H9 (cell line): ENCODE measurements around the gene CARD11. TPM values are rescaled to one million over a fixed set of nuclear protein-coding genes. Genes with fewer than 3 reads are reported as not detected.

ENCODE experiments used
- DNase-seq: peaks from one replicate; pipeline ENCODE4 v3.0.0-alpha.2; 2017
- H2AFZ ChIP-seq: one replicate; pipeline ENCODE4 v1.6.1; 2013; ENCODE audit warnings: mild to moderate bottlenecking, low read length, control low read depth, moderate library complexity
- H2AK5ac ChIP-seq: 2 replicates; pipeline ENCODE4 v1.6.1; 2013; ENCODE audit warnings: low read length, control low read depth, mixed read lengths; ENCODE audit not compliant: insufficient read length
- H2BK120ac ChIP-seq: one replicate; pipeline ENCODE4 v1.6.1; 2013; ENCODE audit warnings: low read depth, mild to moderate bottlenecking, low read length, control low read depth, inconsistent platforms; ENCODE audit not compliant: poor library complexity, severe bottlenecking
- H2BK12ac ChIP-seq: 2 replicates; pipeline ENCODE4 v1.6.1; 2013; ENCODE audit warnings: low read length, control low read depth, mixed read lengths, low read depth; ENCODE audit not compliant: insufficient read length
- H2BK15ac ChIP-seq: 2 replicates; pipeline ENCODE4 v1.6.1; 2013; ENCODE audit warnings: low read depth, low read length, control low read depth
- H2BK20ac ChIP-seq: one replicate; pipeline ENCODE4 v1.6.1; 2013; ENCODE audit warnings: low read depth, mild to moderate bottlenecking, low read length, control low read depth, inconsistent platforms; ENCODE audit not compliant: poor library complexity, severe bottlenecking
- H2BK5ac ChIP-seq: 2 replicates; pipeline ENCODE4 v1.6.1; 2013; ENCODE audit warnings: low read length, control low read depth, mixed read lengths; ENCODE audit not compliant: insufficient read length
- H3K14ac ChIP-seq: 2 replicates; pipeline ENCODE4 v1.6.1; 2013; ENCODE audit warnings: low read length, control low read depth; ENCODE audit not compliant: insufficient read depth
- H3K18ac ChIP-seq: 2 replicates; pipeline ENCODE4 v1.6.1; 2013; ENCODE audit warnings: low read depth, mild to moderate bottlenecking, mixed read lengths, low read length, control low read depth; ENCODE audit not compliant: insufficient read length
- H3K23ac ChIP-seq: 2 replicates; pipeline ENCODE4 v1.6.1; 2013; ENCODE audit warnings: low read length, control low read depth, mixed read lengths, low read depth; ENCODE audit not compliant: insufficient read length
- H3K23me2 ChIP-seq: 2 replicates; pipeline ENCODE4 v1.6.1; 2013; ENCODE audit warnings: low read depth, mild to moderate bottlenecking, mixed read lengths, low read length, control low read depth; ENCODE audit not compliant: insufficient read length, poor library complexity, severe bottlenecking
- H3K27ac ChIP-seq: 2 replicates; pipeline ENCODE4 v1.5.1; 2013; ENCODE audit warnings: low read length, control low read depth, mixed read lengths, low read depth; ENCODE audit not compliant: insufficient read length
- H3K27me3 ChIP-seq: 2 replicates; pipeline ENCODE4 v1.6.1; 2013; ENCODE audit warnings: low read length, control low read depth, inconsistent platforms; ENCODE audit not compliant: insufficient read depth
- H3K4ac ChIP-seq: 2 replicates; pipeline ENCODE4 v1.6.1; 2013; ENCODE audit warnings: low read depth, mild to moderate bottlenecking, control low read depth, inconsistent platforms, low read length, moderate library complexity
- H3K4me1 ChIP-seq: 2 replicates; pipeline ENCODE4 v1.6.1; 2013; ENCODE audit warnings: low read length, control low read depth, inconsistent platforms; ENCODE audit not compliant: insufficient read depth
- H3K4me2 ChIP-seq: 2 replicates; pipeline ENCODE4 v1.6.1; 2013; ENCODE audit warnings: low read length, control low read depth, mixed read lengths; ENCODE audit not compliant: insufficient read length, insufficient read depth
- H3K56ac ChIP-seq: 2 replicates; pipeline ENCODE4 v1.6.1; 2013; ENCODE audit warnings: low read depth, mild to moderate bottlenecking, mixed read lengths, low read length, control low read depth; ENCODE audit not compliant: insufficient read length
- H3K79me1 ChIP-seq: 2 replicates; pipeline ENCODE4 v1.6.1; 2013; ENCODE audit warnings: low read depth, mild to moderate bottlenecking, moderate library complexity, low read length, control low read depth, inconsistent platforms; ENCODE audit not compliant: insufficient read depth, poor library complexity, severe bottlenecking
- H3K79me2 ChIP-seq: 2 replicates; pipeline ENCODE4 v1.6.1; 2013; ENCODE audit warnings: low read length, control low read depth, inconsistent platforms; ENCODE audit not compliant: insufficient read depth
- H3K9ac ChIP-seq: 2 replicates; pipeline ENCODE4 v1.6.1; 2013; ENCODE audit warnings: low read length, control low read depth, mixed read lengths; ENCODE audit not compliant: insufficient read length; ENCODE audit errors: extremely low read depth
- H3K9me3 ChIP-seq: one replicate; pipeline ENCODE4 v1.6.1; 2013; ENCODE audit warnings: low read depth, low read length, inconsistent platforms; ENCODE audit not compliant: control insufficient read depth
- H3T11ph ChIP-seq: one replicate; pipeline ENCODE4 v1.6.1; 2013; ENCODE audit warnings: mild to moderate bottlenecking, low read length, control low read depth, inconsistent platforms
- H4K20me1 ChIP-seq: one replicate; pipeline ENCODE4 v1.6.1; 2013; ENCODE audit not compliant: control insufficient read depth, insufficient read length, insufficient read depth
- H4K5ac ChIP-seq: 2 replicates; pipeline ENCODE4 v1.6.1; 2013; ENCODE audit warnings: low read depth, mild to moderate bottlenecking, mixed read lengths, low read length, control low read depth; ENCODE audit not compliant: insufficient read length
- H4K8ac ChIP-seq: replicated peaks from 2 replicates; pipeline ENCODE4 v1.6.1; 2013; ENCODE audit warnings: low read length, control low read depth, mixed read lengths, low read depth; ENCODE audit not compliant: insufficient read length
- H4K91ac ChIP-seq: 2 replicates; pipeline ENCODE4 v1.6.1; 2013; ENCODE audit warnings: low read depth, mild to moderate bottlenecking, moderate library complexity, mixed read lengths, low read length, control low read depth; ENCODE audit not compliant: insufficient read length
- H3K27ac Mint-ChIP-seq, 3 experiments: 2 replicates in 2 of 3; 3 replicates in 1 of 3; pipeline ENCODE4 v1.8.0; 2020 to 2021; ENCODE audit warnings: mixed read lengths in 3 of 3, mild to moderate bottlenecking in 1 of 3, moderate library complexity in 1 of 3
- H3K27me3 Mint-ChIP-seq: 2 replicates; pipeline ENCODE4 v1.8.0; 2021; ENCODE audit warnings: low read depth, mild to moderate bottlenecking, moderate library complexity, mixed read lengths
- H3K36me3 Mint-ChIP-seq, 3 experiments: 2 replicates in 2 of 3; 3 replicates in 1 of 3; pipeline ENCODE4 v1.8.0; 2020 to 2021; ENCODE audit warnings: low read depth in 3 of 3, mixed read lengths in 3 of 3; ENCODE audit not compliant: insufficient read depth in 1 of 3
- H3K4me1 Mint-ChIP-seq, 2 experiments: 2 replicates each; pipeline ENCODE4 v1.8.0; 2020; ENCODE audit warnings: mixed read lengths in 2 of 2
- H3K4me3 Mint-ChIP-seq, 2 experiments: 2 replicates in 1 of 2; 3 replicates in 1 of 2; pipeline ENCODE4 v1.8.0; 2020 to 2021; ENCODE audit warnings: mild to moderate bottlenecking in 2 of 2, mixed read lengths in 2 of 2, moderate library complexity in 1 of 2
- H3K9me3 Mint-ChIP-seq, 2 experiments: 2 replicates in 1 of 2; 3 replicates in 1 of 2; pipeline ENCODE4 v1.8.0; 2020; ENCODE audit warnings: mild to moderate bottlenecking in 2 of 2, mixed read lengths in 2 of 2, moderate library complexity in 1 of 2
- CTCF ChIP-seq: fragments of 200-600 bp; sonication (generic); conservative IDR thresholded peaks from 3 replicates; pipeline ENCODE4 v1.8.0; 2021; ENCODE audit warnings: antibody characterized with exemption, mild to moderate bottlenecking
- WGBS: extraction: QIAGEN DNeasy Blood & Tissue Kit; methylation state at CpG from one replicate; pipeline ENCODE4 v1.1.7; 2013; ENCODE audit warnings: missing lambda C conversion rate, low lambda C conversion rate, mixed read lengths; ENCODE audit not compliant: insufficient read length; ENCODE audit errors: extremely low coverage; 5-methylcytosine and 5-hydroxymethylcytosine counted together
- total RNA-seq: library from RNA; stranded (reverse); gene quantifications from 2 replicates; pipeline ENCODE4 v1.2.1, GENCODE V29; 2021

Gene CARD11
- total RNA-seq, 1 experiment from 2014 or later = 20.0 TPM

GRCh38 chr7:2985866-2986265, 57.8 kb downstream of the CARD11 start:
- no peak overlapping the region for H2BK20ac ChIP-seq
- no peak overlapping the region for H3K4me3 Mint-ChIP-seq
- no peak overlapping the region for H3K27ac ChIP-seq
- H4K5ac ChIP-seq = no peak overlapping the region
- no peak overlapping the region for H3K14ac ChIP-seq
- no peak overlapping the region for H3K18ac ChIP-seq
- no peak overlapping the region for H2BK5ac ChIP-seq
- H3K79me2 ChIP-seq = no peaks in the 10 kb centered on the region; the same call in 1 of the 2 replicates
- peaks cover 1% of the 10 kb centered on the region; the same call in 1 of the 2 replicates for H3K27me3 Mint-ChIP-seq
- no peak overlapping the region for H3T11ph ChIP-seq
- H4K20me1 ChIP-seq = no peaks in the 10 kb centered on the region
- H2BK15ac ChIP-seq = no peak overlapping the region
- no peaks in the 10 kb centered on the region; a peak in 1 of 4 replicates for H3K4me1 Mint-ChIP-seq
- H2BK120ac ChIP-seq = no peak overlapping the region
- no peak overlapping the region for H4K91ac ChIP-seq
- no peaks in the 10 kb centered on the region for H3K23me2 ChIP-seq
- no peak overlapping the region for H2AFZ ChIP-seq
- WGBS = no CpG with 5 or more reads among the region's 14 CpGs
- no peak overlapping the region for H2AK5ac ChIP-seq
- H3K4ac ChIP-seq = no peak overlapping the region
- no peaks in the 10 kb centered on the region for H3K27me3 ChIP-seq
- H4K8ac ChIP-seq = no peak overlapping the region
- H3K79me1 ChIP-seq = no peaks in the 10 kb centered on the region
- H3K9me3 ChIP-seq = no peaks in the 10 kb centered on the region
- no peak overlapping the region for H3K27ac Mint-ChIP-seq
- no peak overlapping the region for H3K56ac ChIP-seq
- no peak for TF ChIP-seq CTCF
- DNase-seq = no peak
- no peaks in the 10 kb centered on the region; the same call in 1 of the 2 replicates for H3K4me1 ChIP-seq
- no peak overlapping the region for H3K9ac ChIP-seq
- no peak overlapping the region for H2BK12ac ChIP-seq
- no peak overlapping the region for H3K4me2 ChIP-seq
- H3K36me3 Mint-ChIP-seq = peaks cover 0 to 8% (median 7%) of the 10 kb centered on the region in 3 experiments; a peak in 4 of 7 replicates
- H3K9me3 Mint-ChIP-seq = peaks cover 7 to 13% of the 10 kb centered on the region in 2 experiments
- H3K23ac ChIP-seq = no peak overlapping the region
